ENCODE results near the gene SLC7A4. TPM values are rescaled to one million over a fixed set of nuclear protein-coding genes. Genes with fewer than 3 reads are reported as not detected.

The SLC7A4 gene
- total RNA-seq, 1 donor from 2014 or later: 0.22 TPM

- no peaks in the 10 kb centered on the region for H3K27me3 Mint-ChIP-seq (ENCODE audit: low read depth)
- H3K36me3 Mint-ChIP-seq (ENCODE audit: low read depth): no peaks in the 10 kb centered on the region
- peaks cover 12% of the 10 kb centered on the region for H3K4me1 Mint-ChIP-seq (ENCODE audit: low read depth)
- peak; percentile 7 for TF ChIP-seq CTCF (IDR thresholded peaks at IDR 0.05)
- no peak overlapping the region for H3K27ac Mint-ChIP-seq (ENCODE audit: unreplicated experiment)
- no peak overlapping the region for H3K4me3 Mint-ChIP-seq (ENCODE audit: unreplicated experiment)
- no peak for DNase-seq (ENCODE audit: low spot score)
- no peaks in the 10 kb centered on the region for H3K9me3 Mint-ChIP-seq (ENCODE audit: low read depth)
Measured at GRCh38 chr22:21022955-21023614, 9.3 kb downstream of the SLC7A4 start.

- no peak overlapping the region for H3K27ac Mint-ChIP-seq (ENCODE audit: unreplicated experiment)
- TF ChIP-seq CTCF (IDR thresholded peaks at IDR 0.05): no peak
- H3K4me3 Mint-ChIP-seq (ENCODE audit: unreplicated experiment): no peak overlapping the region
- peaks cover 8% of the 10 kb centered on the region for H3K4me1 Mint-ChIP-seq (ENCODE audit: low read depth)
- no peaks in the 10 kb centered on the region for H3K27me3 Mint-ChIP-seq (ENCODE audit: low read depth)
- H3K36me3 Mint-ChIP-seq (ENCODE audit: low read depth): no peaks in the 10 kb centered on the region
- H3K9me3 Mint-ChIP-seq (ENCODE audit: low read depth): no peaks in the 10 kb centered on the region
- DNase-seq (ENCODE audit: low spot score): no peak
Measured at GRCh38 chr22:21022507-21022906, 9.9 kb downstream of the SLC7A4 start.

- H3K36me3 Mint-ChIP-seq (ENCODE audit: low read depth): peaks cover 2% of the 10 kb centered on the region
- H3K27me3 Mint-ChIP-seq (ENCODE audit: low read depth): no peaks in the 10 kb centered on the region
Measured at GRCh38 chr22:21020802-21021429, 11.4 kb downstream of the SLC7A4 start.

GRCh38 chr22:21018314-21018713, 14.0 kb downstream of the SLC7A4 start:
- Mint-ChIP-seq H3K27me3 (ENCODE audit: low read depth) (no peaks in the 10 kb centered on the region), H3K36me3 (ENCODE audit: low read depth) (peaks cover 2% of the 10 kb centered on the region), H3K9me3 (ENCODE audit: low read depth) (no peaks in the 10 kb centered on the region), H3K4me1 (ENCODE audit: low read depth) (peaks cover 29% of the 10 kb centered on the region), H3K4me3 (ENCODE audit: unreplicated experiment) (no peak overlapping the region), H3K27ac (ENCODE audit: unreplicated experiment) (no peak overlapping the region)
- no peak for DNase-seq (ENCODE audit: low spot score)
- no peak for TF ChIP-seq CTCF (IDR thresholded peaks at IDR 0.05)

More at GRCh38 chr22:21020802-21021429, 11.4 kb downstream of the SLC7A4 start:
- peak; percentile 71 for TF ChIP-seq CTCF (IDR thresholded peaks at IDR 0.05)
- Mint-ChIP-seq H3K9me3 (ENCODE audit: low read depth) (no peaks in the 10 kb centered on the region), H3K4me3 (ENCODE audit: unreplicated experiment) (no peak overlapping the region), H3K4me1 (ENCODE audit: low read depth) (peaks cover 6% of the 10 kb centered on the region), H3K27ac (ENCODE audit: unreplicated experiment) (no peak overlapping the region)
- no peak for DNase-seq (ENCODE audit: low spot score)

- Mint-ChIP-seq H3K4me3 (ENCODE audit: unreplicated experiment) (no peak overlapping the region), H3K9me3 (ENCODE audit: low read depth) (no peaks in the 10 kb centered on the region), H3K27me3 (ENCODE audit: low read depth) (no peaks in the 10 kb centered on the region), H3K4me1 (ENCODE audit: low read depth) (peaks cover 29% of the 10 kb centered on the region), H3K36me3 (ENCODE audit: low read depth) (peaks cover 2% of the 10 kb centered on the region), H3K27ac (ENCODE audit: unreplicated experiment) (no peak overlapping the region)
- DNase-seq (ENCODE audit: low spot score): no peak
- TF ChIP-seq CTCF (IDR thresholded peaks at IDR 0.05): no peak
Measured at GRCh38 chr22:21016644-21017420, 15.5 kb downstream of the SLC7A4 start.
